Measurements from ENCODE around the gene ZMYND8.

GRCh38 chr20:47306755-47307370 lies 49.6 kb downstream of the ZMYND8 start:
- TF ChIP-seq CTCF (conservative IDR thresholded peaks at IDR 0.05; ENCODE audit: low read depth, low read length) (no peak), FOS (IDR thresholded peaks at IDR 0.05; ENCODE audit: low read depth, low read length) (no peak), RFX5 (IDR thresholded peaks at IDR 0.05; ENCODE audit: low read depth, low read length) (no peak), RCOR1 (IDR thresholded peaks at IDR 0.05; ENCODE audit: insufficient replicate concordance, low read length) (no peak), POLR2A (IDR thresholded peaks at IDR 0.05; ENCODE audit: low read depth, low read length) (no peak), MAFK (IDR thresholded peaks at IDR 0.05; ENCODE audit: low read depth, low read length) (no peak), RAD21 (IDR thresholded peaks at IDR 0.05; ENCODE audit: low read length) (no peak), ELK1 (IDR thresholded peaks at IDR 0.05; ENCODE audit: borderline replicate concordance, low read depth, low read length) (no peak), MXI1 (IDR thresholded peaks at IDR 0.05; ENCODE audit: borderline replicate concordance, low read depth, low read length) (no peak), CEBPB (IDR thresholded peaks at IDR 0.05; ENCODE audit: low read depth, low read length) (no peak), USF2 (IDR thresholded peaks at IDR 0.05; ENCODE audit: low read depth, low read length) (no peak), SMC3 (IDR thresholded peaks at IDR 0.05; ENCODE audit: low read depth, low read length) (no peak), MAZ (IDR thresholded peaks at IDR 0.05; ENCODE audit: borderline replicate concordance, low read depth, low read length) (no peak)

Data from IMR-90 (cell line).